Measurements from ENCODE around the gene ADA.

DNA sequence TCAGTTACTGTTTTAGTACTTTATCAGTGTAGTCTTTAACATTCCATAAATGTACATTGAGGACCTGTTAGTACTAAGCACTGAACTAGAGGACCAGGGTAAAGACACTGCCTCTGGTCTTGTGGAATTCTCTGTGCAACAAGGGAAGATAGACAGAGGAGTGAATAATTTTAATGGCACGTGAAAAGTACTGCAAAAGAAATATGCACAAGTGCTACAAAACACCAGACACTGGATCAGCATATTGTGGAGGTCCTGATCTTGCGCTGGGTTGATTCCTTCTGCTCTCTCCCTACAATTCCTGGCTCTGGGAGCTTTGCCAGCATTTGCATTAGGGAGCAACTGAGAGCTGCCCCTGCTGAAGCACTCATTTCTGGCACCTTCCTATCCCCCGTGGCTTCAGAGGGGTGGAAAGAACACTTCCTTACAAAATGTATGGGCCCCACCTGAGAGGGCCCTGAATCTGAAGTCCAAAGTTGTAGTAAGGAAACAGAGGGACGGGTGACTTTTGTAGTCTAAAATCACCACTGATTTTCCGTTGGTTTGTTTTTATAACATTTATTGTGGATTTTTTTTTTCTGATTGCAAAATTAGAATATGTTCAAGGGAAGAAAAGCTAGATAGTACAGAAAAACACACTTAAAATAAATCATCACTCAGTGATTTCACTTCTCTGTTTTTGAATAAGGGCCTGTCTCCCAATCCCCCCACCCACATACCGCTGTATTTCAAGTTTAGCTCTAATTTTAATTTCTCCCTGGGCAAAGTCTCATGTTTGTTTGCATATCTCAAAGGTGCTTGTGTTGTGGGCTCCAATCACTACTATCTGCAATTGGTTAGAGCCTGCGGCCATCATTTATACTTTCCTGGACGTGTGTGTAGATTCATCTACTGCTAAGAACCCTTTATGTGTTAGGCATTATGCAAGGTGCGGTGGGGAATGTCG lies 64.2 kb downstream of the ADA start:
- TF ChIP-seq, protein P1, sequence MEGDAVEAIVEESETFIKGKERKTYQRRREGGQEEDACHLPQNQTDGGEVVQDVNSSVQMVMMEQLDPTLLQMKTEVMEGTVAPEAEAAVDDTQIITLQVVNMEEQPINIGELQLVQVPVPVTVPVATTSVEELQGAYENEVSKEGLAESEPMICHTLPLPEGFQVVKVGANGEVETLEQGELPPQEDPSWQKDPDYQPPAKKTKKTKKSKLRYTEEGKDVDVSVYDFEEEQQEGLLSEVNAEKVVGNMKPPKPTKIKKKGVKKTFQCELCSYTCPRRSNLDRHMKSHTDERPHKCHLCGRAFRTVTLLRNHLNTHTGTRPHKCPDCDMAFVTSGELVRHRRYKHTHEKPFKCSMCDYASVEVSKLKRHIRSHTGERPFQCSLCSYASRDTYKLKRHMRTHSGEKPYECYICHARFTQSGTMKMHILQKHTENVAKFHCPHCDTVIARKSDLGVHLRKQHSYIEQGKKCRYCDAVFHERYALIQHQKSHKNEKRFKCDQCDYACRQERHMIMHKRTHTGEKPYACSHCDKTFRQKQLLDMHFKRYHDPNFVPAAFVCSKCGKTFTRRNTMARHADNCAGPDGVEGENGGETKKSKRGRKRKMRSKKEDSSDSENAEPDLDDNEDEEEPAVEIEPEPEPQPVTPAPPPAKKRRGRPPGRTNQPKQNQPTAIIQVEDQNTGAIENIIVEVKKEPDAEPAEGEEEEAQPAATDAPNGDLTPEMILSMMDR (IDR thresholded peaks at IDR 0.05; ENCODE audit: insufficient read depth, low read depth, low read length): no peak
- no peak for TF ChIP-seq EZH2 (IDR thresholded peaks at IDR 0.05; ENCODE audit: insufficient read depth, low read length)
